IMR-90 (cell line): ENCODE measurements around the gene LCNL1. TPM values are rescaled to one million over a fixed set of nuclear protein-coding genes. Genes with fewer than 3 reads are reported as not detected.
A peak's percentile ranks its signal among the peaks of the same experiment; 100 is the strongest.

Experiments
- ATAC-seq: fragments of 200-7000 bp; cut with Tn5 transposase; 2 replicates; pipeline ENCODE4 v1.9.1; 2020; ENCODE audit warnings: low read depth, mild to moderate bottlenecking, moderate library complexity
- BruUV-seq: library from RNA; stranded (reverse); fragments of 400-500 nt; replicated peaks from 2 replicates; lab custom pipeline; 2021; lab: Mats Ljungman, UMichigan
- CTCF ChIA-PET: fragments of 300-600 bp; formaldehyde crosslinking; extraction: SDS; loops from one replicate; lab custom pipeline; 2021; ENCODE audit warnings: antibody characterized with exemption; lab: Yijun Ruan, JAX
- POLR2A ChIA-PET: fragments of 300-600 bp; sonication (Branson Sonifier 250); formaldehyde crosslinking; loops from one replicate; lab custom pipeline; 2022; ENCODE audit warnings: antibody characterized with exemption; ENCODE audit not compliant: unreplicated experiment; lab: Charles Lee
- DNase-seq: peaks from one replicate; pipeline ENCODE4 v3.0.0; 2013
- H2AFZ ChIP-seq: replicated peaks from 2 replicates; pipeline ENCODE3; 2013; ENCODE audit warnings: low read length, mild to moderate bottlenecking; ENCODE audit not compliant: poor library complexity
- H2AK5ac ChIP-seq: 2 replicates; pipeline ENCODE4 v1.6.1; 2013; ENCODE audit warnings: low read depth, low read length, inconsistent platforms
- H2AK9ac ChIP-seq: replicated peaks from 2 replicates; pipeline ENCODE3; 2013; ENCODE audit warnings: mild to moderate bottlenecking, low read depth, low read length, moderate library complexity; ENCODE audit not compliant: poor library complexity
- H2BK120ac ChIP-seq: 2 replicates; pipeline ENCODE4 v1.6.1; 2013; ENCODE audit warnings: low read depth, low read length, inconsistent platforms
- H2BK15ac ChIP-seq: 3 replicates; pipeline ENCODE4 v1.6.1; 2013; ENCODE audit warnings: low read depth, low read length, inconsistent platforms
- H2BK20ac ChIP-seq: 2 replicates; pipeline ENCODE4 v1.6.1; 2013; ENCODE audit warnings: low read depth, mild to moderate bottlenecking, inconsistent platforms, low read length, moderate library complexity
- H2BK5ac ChIP-seq: 2 replicates; pipeline ENCODE4 v1.6.1; 2013; ENCODE audit warnings: mild to moderate bottlenecking, low read depth, low read length, inconsistent platforms; ENCODE audit not compliant: poor library complexity, severe bottlenecking
- H3K14ac ChIP-seq: replicated peaks from 2 replicates; pipeline ENCODE4 v1.6.1; 2013; ENCODE audit warnings: low read depth, low read length, inconsistent platforms
- H3K18ac ChIP-seq: 2 replicates; pipeline ENCODE4 v1.6.1; 2013; ENCODE audit warnings: low read depth, low read length, control low read depth
- H3K23ac ChIP-seq: 2 replicates; pipeline ENCODE4 v1.6.1; 2013; ENCODE audit warnings: low read depth, low read length, inconsistent platforms
- H3K27ac ChIP-seq: 2 replicates; pipeline ENCODE4 v1.5.1; 2013; ENCODE audit warnings: mild to moderate bottlenecking, control low read depth, low read length; ENCODE audit not compliant: insufficient read depth
- H3K27me3 ChIP-seq: 2 replicates; pipeline ENCODE4 v1.6.1; 2013; ENCODE audit warnings: low read length; ENCODE audit not compliant: control insufficient read depth, insufficient read depth
- H3K36me3 ChIP-seq: 2 replicates; pipeline ENCODE4 v1.6.1; 2013; ENCODE audit warnings: low read length, mixed read lengths; ENCODE audit not compliant: control insufficient read depth, insufficient read depth
- H3K4ac ChIP-seq: 2 replicates; pipeline ENCODE4 v1.6.1; 2013; ENCODE audit warnings: low read depth, low read length, inconsistent platforms
- H3K4me1 ChIP-seq: 2 replicates; pipeline ENCODE4 v1.6.1; 2013; ENCODE audit warnings: low read length, mixed read lengths; ENCODE audit not compliant: control insufficient read depth, insufficient read depth
- H3K4me2 ChIP-seq: 2 replicates; pipeline ENCODE4 v1.6.1; 2013; ENCODE audit warnings: low read depth, mild to moderate bottlenecking, control low read depth, low read length, moderate library complexity
- H3K4me3 ChIP-seq: 2 replicates; pipeline ENCODE4 v1.5.1; 2013; ENCODE audit warnings: low read depth, mild to moderate bottlenecking, control low read depth, low read length, moderate library complexity; ENCODE audit not compliant: insufficient read depth
- H3K56ac ChIP-seq: 2 replicates; pipeline ENCODE4 v1.6.1; 2013; ENCODE audit warnings: low read length, inconsistent platforms; ENCODE audit not compliant: insufficient read depth; ENCODE audit errors: extremely low read depth
- H3K79me1 ChIP-seq, 2 experiments: 2 replicates each; pipeline ENCODE4 v1.6.1; 2013; ENCODE audit warnings: low read length in 2 of 2, inconsistent platforms in 1 of 2, low read depth in 1 of 2
- H3K9ac ChIP-seq: 2 replicates; pipeline ENCODE4 v1.6.1; 2013; ENCODE audit warnings: low read depth, low read length, control low read depth
- H3K9me1 ChIP-seq: 2 replicates; pipeline ENCODE4 v1.6.1; 2013; ENCODE audit warnings: low read length, inconsistent platforms; ENCODE audit not compliant: insufficient read depth
- H3K9me3 ChIP-seq: 2 replicates; pipeline ENCODE4 v1.6.1; 2013; ENCODE audit warnings: low read length; ENCODE audit not compliant: control insufficient read depth, insufficient read depth
- H4K20me1 ChIP-seq: 2 replicates; pipeline ENCODE4 v1.6.1; 2013; ENCODE audit warnings: low read length, inconsistent platforms; ENCODE audit not compliant: insufficient read depth
- H4K5ac ChIP-seq: 2 replicates; pipeline ENCODE4 v1.6.1; 2013; ENCODE audit warnings: mild to moderate bottlenecking, low read depth, low read length, control low read depth
- H4K8ac ChIP-seq, 2 experiments: 2 replicates each; pipeline ENCODE4 v1.6.1; 2013; ENCODE audit warnings: low read depth in 2 of 2, low read length in 2 of 2, control low read depth in 1 of 2, inconsistent platforms in 1 of 2
- H4K91ac ChIP-seq: 2 replicates; pipeline ENCODE4 v1.6.1; 2013; ENCODE audit warnings: low read depth, low read length, inconsistent platforms; ENCODE audit not compliant: insufficient read depth
- BHLHE40 ChIP-seq: fragments of 150-350 bp; IDR thresholded peaks from 2 replicates; pipeline ENCODE4 v1.6.1; 2016; ENCODE audit warnings: mild to moderate bottlenecking, low read depth, low read length
- CHD1 ChIP-seq: IDR thresholded peaks from 2 replicates; pipeline ENCODE4 v1.6.1; 2012; ENCODE audit warnings: low read depth, low read length, improper control_type of control experiment
- CTCF ChIP-seq: conservative IDR thresholded peaks from 2 replicates; pipeline ENCODE4 v1.5.1; 2012; ENCODE audit warnings: mild to moderate bottlenecking, low read depth, low read length, improper control_type of control experiment
- ELK1 ChIP-seq: fragments of 150-350 bp; IDR thresholded peaks from 2 replicates; pipeline ENCODE4 v1.6.1; 2016; ENCODE audit warnings: low read depth, mild to moderate bottlenecking, low read length, moderate library complexity, borderline replicate concordance
- FOS ChIP-seq: fragments of 150-350 bp; IDR thresholded peaks from 2 replicates; pipeline ENCODE4 v1.6.1; 2016; ENCODE audit warnings: low read depth, low read length
- MAFK ChIP-seq: IDR thresholded peaks from 2 replicates; pipeline ENCODE4 v1.6.1; 2012; ENCODE audit warnings: low read depth, low read length, improper control_type of control experiment
- MAZ ChIP-seq: IDR thresholded peaks from 2 replicates; pipeline ENCODE4 v1.6.1; 2012; ENCODE audit warnings: low read depth, mild to moderate bottlenecking, low read length, improper control_type of control experiment, moderate library complexity, borderline replicate concordance
- POLR2A ChIP-seq: IDR thresholded peaks from 2 replicates; pipeline ENCODE4 v1.6.1; 2012; ENCODE audit warnings: mild to moderate bottlenecking, low read depth, low read length
- RFX5 ChIP-seq: IDR thresholded peaks from 2 replicates; pipeline ENCODE4 v1.8.0; 2012; ENCODE audit warnings: low read depth, mild to moderate bottlenecking, low read length, moderate library complexity
- SMC3 ChIP-seq: fragments of 150-350 bp; IDR thresholded peaks from 2 replicates; pipeline ENCODE4 v1.6.1; 2016; ENCODE audit warnings: low read depth, mild to moderate bottlenecking, antibody characterized with exemption, low read length, moderate library complexity
- WGBS, 2 experiments: methylation state at CpG; one replicate each; pipeline versions ENCODE4 v1.1.5 to v1.1.7; 2013; ENCODE audit warnings: missing lambda C conversion rate in 2 of 2; ENCODE audit not compliant: insufficient read length in 1 of 2; ENCODE audit errors: extremely low coverage in 2 of 2; 5-methylcytosine and 5-hydroxymethylcytosine counted together
- dilution Hi-C: fragments of 300-500 bp; cut with HindIII; formaldehyde crosslinking; loops from one replicate; pipeline ENCODE4 v1.14.3; 2018; ENCODE audit warnings: low sequenced_read_pairs; ENCODE audit not compliant: unreplicated experiment
- in situ Hi-C: fragments of 300-500 bp; cut with MboI; formaldehyde crosslinking; loops from 3 replicates; pipeline ENCODE4 v1.14.3; 2019; ENCODE audit warnings: low sequenced_read_pairs, inconsistent platforms, mixed read lengths
- intact Hi-C: fragments of 100-400 bp; cut with micrococcal nuclease; formaldehyde crosslinking; loops from 2 replicates; pipeline ENCODE4 v1.10.0; 2022
- polyA plus RNA-seq, 3 experiments: library from polyadenylated mRNA; depleted of rRNA; stranded (reverse); fragments of >200 nt; gene quantifications; 2 replicates each; pipeline ENCODE4 v1.2.3, GENCODE V29; 2012; ENCODE audit warnings: low replicate concordance in 1 of 3
- total RNA-seq: library from RNA; depleted of rRNA; stranded (reverse); fragments of >200 nt; gene quantifications from 2 replicates; pipeline ENCODE4 v1.2.3, GENCODE V29; 2012

LCNL1 gene
- total and polyA plus RNA-seq, 2 of the 4 experiments (the other 2 are of a cell fraction) = 0.15 TPM; not detected in 1

GRCh38 chr9:136951541-136952320 lies 31.1 kb upstream of the LCNL1 start, which contains the start of gene LCN12:
TSS of gene LCN12 (plus strand) at chr9:136952273. CDS start at chr9:136952328, 55 bp downstream.
- DNase-seq = no peak
- Histone ChIP-seq H3K4me2 (no peak within 1 kb of the TSS), H2BK5ac (no peak within 1 kb of the TSS), H3K36me3 (no peaks in the 10 kb centered on the region), H3K56ac (no peak within 1 kb of the TSS), H3K4ac (no peak within 1 kb of the TSS), H3K18ac (no peak within 1 kb of the TSS), H3K14ac (no peak within 1 kb of the TSS), H2BK15ac (no peak within 1 kb of the TSS), H4K5ac (no peak within 1 kb of the TSS), H2BK20ac (no peak within 1 kb of the TSS), H2AK5ac (no peak within 1 kb of the TSS), H2AK9ac (peak within 1 kb of the TSS; percentile 91), H3K27ac (no peak within 1 kb of the TSS), H3K9ac (no peak within 1 kb of the TSS), H3K9me3 (peaks cover 3% of the 10 kb centered on the region), H3K79me1 (no peaks in the 10 kb centered on the region), H3K4me1 (no peaks in the 10 kb centered on the region; the same call in 1 of the 2 replicates), H3K23ac (no peak within 1 kb of the TSS), H2AFZ (no peak within 1 kb of the TSS), H2BK120ac (no peak within 1 kb of the TSS), H3K9me1 (no peaks in the 10 kb centered on the region), H3K4me3 (no peak within 1 kb of the TSS), H4K8ac (no peak within 1 kb of the TSS), H3K27me3 (peaks cover 13% of the 10 kb centered on the region; the same call in 1 of the 2 replicates), H4K20me1 (no peaks in the 10 kb centered on the region), H4K91ac (no peak within 1 kb of the TSS)
- ChIA-PET POLR2A (no interaction called here), CTCF (no interaction called here)
- intact Hi-C loops (no loop called here), in situ Hi-C loops (no loop called here), dilution Hi-C loops (no loop called here)
- no peak for ATAC-seq
- TF ChIP-seq CHD1 = no peak
- no peak for TF ChIP-seq MAZ
- no peak for TF ChIP-seq POLR2A
- no peak for TF ChIP-seq MAFK
- TF ChIP-seq SMC3 = no peak
- TF ChIP-seq BHLHE40 = no peak
- no peak for TF ChIP-seq RFX5
- TF ChIP-seq ELK1 = no peak
- TF ChIP-seq FOS = no peak
- no peak for TF ChIP-seq CTCF
- no TSS peak for BruUV-seq
- 75% methylated on average over 2 of the region's 14 CpGs; no CpG with 5 or more reads in 1 of the 2 experiments for WGBS, 2 experiments
